HG02759 (cell line): ENCODE measurements around the gene SV2A.

Experiments used
- ATAC-seq: cut with Tn5 transposase; IDR thresholded peaks from one replicate; pipeline ENCODE4 v1.9.1; 2021; ENCODE audit warnings: mild to moderate bottlenecking, moderate library complexity; ENCODE audit not compliant: unreplicated experiment

Gene SV2A

DNA sequence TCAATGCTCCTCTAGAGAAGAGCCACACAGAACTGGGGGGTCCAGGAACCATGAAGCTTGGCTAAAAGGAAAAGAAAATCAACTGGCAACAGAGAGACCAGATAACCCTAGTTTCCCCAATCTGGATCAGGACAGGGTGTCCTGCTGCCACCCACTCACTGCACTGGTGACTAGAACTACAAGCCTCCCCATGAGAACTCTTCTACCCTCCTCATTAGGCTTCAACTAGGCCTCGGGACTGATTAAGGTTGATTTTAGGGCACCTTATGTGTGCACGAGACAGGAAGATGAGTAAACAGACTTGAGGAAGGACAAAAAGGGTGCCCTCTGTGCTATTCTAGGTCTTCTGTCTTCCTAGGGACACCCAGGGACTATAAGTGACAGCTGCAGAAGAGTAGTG, 12.2 kb upstream of the SV2A start:
- no peak for ATAC-seq

DNA sequence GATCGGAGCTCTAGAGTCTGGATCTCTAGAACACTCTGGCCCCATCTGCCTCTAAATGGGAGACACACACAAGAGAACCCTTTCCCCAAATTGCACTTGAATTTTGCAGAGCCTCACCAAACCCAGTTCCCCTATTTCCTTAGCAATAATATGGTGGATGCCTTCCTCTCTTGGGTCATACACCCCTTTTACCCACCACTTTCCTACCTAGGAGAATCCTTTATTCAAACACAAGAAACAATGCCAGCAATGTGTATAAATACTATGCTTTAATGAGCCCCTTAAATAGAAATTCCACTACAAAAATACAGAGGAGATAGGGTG, 10.7 kb upstream of the SV2A start:
- ATAC-seq: no peak

DNA sequence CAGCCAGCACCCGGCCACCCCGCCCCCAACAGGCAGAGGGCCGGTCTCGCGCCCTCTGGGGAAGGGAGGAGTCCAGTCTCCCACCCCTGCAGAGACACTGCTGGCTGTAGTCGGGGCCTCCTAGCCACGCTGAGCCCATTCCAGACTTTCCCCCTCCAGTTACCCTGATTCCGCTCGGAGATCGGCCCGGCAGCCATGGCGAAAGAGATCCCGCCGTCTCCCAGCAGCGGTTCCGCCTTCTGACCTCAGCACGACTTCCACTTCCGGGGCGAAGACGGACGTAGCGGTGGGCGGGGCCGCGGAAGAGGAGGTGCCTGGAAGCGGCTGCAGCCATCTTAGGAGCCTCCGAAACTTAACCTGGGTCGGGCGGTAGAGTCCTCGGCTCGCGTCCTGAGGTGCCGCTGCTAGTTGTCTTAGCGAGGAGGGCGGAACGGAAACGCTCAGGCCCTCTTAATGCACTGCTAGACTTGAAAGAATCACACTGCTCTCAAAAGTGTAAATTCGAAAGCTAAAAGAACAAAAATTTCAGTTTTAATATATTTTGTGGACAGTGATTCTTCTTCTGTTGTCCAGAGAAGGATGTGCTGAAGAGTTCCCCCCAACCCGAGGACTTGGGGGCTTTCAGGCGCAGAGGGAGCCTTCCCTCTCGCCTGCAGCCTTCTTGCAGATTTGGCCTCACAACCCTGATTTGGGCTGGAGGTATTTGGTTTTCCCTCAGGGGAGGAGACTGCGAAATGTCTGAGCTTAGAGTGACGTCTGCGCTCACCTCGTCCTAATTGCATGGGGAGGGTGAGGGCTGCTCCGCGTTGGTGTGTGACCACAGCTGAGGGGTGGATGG, 10.1 kb upstream of the SV2A start, which contains the start of gene SF3B4:
Gene SF3B4 (minus strand): TSS at position 241 of the 838 bp plus-strand sequence. CDS start 44 bp downstream, at position 197.
- peak; percentile 97 for ATAC-seq

GRCh38 chr1:149927056-149927562, 9.5 kb upstream of the SV2A start:
- no peak for ATAC-seq

- no peak for ATAC-seq
Observed at GRCh38 chr1:149926296-149926695, 8.7 kb upstream of the SV2A start.

- no peak for ATAC-seq
Observed at GRCh38 chr1:149925751-149926150, 8.1 kb upstream of the SV2A start.

- ATAC-seq: no peak
Observed at GRCh38 chr1:149925345-149925744, 7.7 kb upstream of the SV2A start.

DNA sequence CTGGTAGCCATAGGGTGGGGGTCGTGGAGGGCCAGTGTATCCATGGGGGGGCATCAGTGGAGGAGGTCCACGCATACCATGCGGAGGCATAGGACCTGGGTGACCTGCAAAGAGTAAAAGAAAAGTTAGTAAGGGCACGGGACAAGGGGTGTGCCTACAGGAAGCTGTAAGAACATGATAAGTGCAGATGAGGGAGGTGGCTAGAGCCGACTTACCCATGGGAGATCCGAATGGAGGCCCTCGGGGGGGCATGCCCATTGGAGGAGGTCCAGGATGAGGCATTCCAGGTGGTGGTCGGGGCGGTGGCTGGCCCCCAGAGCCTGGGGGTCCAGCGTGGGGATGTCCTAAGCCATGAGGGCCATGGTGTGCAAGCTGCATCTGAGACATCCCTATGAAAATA, 6.0 kb upstream of the SV2A start:
- no peak for ATAC-seq

DNA sequence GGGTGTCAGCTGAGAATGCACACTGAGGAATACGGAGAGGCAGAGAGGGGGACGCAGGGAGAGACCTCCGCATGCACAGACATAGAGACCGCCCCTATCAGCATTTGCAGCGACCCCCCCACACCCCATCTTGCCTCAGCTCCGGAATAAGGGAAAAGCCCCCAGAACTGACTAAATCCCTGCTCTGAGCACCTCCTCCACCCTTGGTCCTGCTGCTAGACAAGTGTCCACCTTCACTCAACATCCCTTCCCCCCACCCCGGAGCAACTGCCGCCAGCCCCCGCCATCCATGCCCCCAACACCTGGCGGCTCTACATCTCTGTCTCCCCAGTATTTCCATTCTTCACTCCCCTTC, 769 bp downstream of the SV2A start:
- ATAC-seq: no peak

DNA sequence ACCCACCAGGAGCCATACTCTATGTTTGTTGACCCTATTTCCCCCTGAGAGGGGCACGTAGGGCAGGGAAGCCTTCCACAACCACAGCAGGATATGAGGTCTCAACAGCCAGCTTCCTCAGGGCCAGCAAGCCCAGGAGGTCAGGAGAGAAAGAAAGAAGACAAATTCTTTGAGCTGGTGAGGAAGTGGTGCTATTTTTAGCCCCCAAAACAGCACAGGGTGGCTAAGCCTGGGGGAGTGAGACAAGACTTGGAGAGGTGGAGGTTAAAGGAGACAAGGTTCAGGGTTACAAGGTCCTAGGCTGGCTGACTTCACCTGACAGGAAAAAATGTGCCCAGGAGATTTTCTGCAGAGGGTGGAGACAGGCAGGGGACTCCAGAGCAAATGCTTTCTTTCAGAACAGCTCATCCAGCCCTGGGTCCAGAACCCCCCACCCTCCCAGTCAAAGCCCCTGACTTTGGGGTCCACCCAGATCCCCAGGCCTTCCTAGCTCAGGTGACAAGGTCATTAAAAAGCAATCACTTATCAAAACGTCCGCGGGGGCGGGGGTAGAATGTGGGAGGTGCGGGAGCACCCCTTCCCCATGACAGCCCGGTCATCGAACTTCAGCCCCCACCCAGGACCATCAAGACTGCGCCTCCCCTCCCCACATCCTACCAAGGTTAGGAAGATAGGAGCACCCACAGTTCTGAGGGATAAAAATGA, 1.3 kb downstream of the SV2A start:
- ATAC-seq: no peak

DNA sequence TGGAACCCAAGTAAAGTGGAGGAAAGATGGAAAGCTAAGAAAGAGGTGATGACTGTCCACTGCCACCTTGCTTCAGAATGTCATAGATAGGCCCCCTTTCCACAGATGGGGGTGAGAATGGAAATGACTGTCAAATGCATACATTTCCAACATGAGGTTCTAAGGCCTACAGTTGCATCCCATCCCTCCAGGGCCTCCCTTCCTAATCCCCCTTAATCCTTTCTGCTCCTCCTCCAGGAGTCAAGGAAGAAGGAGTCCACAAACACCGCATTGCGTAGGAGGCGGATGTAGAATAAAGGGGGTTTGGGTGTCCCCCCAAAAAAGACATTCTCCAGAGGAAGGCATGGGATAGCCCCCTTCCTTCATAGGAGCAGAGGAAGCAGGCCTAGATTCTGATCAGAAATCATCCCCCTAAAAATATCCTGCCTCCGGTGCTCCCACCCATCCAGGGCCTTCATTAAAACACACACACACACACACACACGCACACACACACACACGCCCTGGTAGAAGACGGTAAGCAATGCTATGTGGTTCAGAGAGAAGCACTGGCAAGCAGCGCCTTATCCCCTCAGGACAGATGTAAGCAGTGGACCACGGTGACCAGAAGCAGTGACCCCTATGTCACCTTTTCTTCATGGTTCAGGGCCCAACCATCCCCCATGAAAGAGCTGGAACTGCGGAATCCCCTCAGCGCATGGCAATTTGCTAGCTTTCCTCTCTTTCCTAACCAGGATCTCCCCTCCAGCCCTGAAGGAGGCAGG, 2.0 kb downstream of the SV2A start:
- ATAC-seq: no peak

DNA sequence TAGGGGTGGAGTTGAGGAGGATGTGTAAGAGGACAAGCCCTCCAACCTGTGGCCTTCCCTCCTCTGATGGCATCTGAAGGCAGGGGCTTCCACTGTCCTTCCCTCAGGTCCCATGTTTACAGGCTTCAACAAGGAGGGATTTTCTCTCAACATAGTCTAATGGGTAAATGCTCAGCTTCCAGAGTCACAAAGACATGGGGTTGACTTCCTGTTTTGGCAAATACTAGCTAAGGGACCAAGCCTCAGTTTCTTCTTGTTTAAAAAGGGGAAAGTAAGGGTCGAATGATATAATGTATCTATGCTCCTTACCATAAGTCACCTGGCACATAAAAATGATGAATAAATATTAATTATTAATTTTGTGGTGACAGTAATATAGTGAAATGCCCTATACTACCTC, 3.1 kb downstream of the SV2A start:
- no peak for ATAC-seq

- no peak for ATAC-seq
Observed at GRCh38 chr1:149906570-149907075, 11.0 kb downstream of the SV2A start.

DNA sequence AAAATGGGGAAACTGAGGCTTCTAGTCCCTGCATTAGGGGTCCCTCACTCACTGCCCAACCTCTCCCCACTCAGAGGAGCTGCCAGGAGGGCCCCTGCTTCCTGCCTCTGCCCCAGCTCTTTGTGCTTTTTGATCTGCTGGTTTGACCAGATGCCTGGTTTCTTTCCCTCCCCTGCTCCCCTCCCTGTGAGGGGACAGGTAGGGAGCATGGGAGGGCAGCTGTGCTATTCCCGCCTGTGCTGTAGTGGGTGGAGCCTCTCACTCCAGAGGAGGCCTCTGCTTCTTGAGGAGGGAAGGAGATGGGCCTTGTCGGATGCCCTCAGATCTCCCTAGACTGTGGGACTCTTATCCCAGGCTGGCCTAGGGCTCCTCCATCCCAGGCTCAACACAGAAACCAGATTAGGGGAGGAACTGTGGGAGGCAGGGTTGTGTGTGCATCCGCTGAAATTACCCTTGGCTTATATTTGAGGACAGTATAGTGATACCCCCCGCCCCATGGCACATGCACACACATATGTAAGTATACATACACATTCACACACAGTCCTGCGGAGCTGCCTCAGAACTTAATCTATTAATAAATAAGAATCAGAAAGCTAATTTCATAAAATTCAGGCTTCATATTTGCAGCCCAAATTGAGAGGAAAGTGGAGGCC, 13.7 kb downstream of the SV2A start:
- ATAC-seq: no peak

DNA sequence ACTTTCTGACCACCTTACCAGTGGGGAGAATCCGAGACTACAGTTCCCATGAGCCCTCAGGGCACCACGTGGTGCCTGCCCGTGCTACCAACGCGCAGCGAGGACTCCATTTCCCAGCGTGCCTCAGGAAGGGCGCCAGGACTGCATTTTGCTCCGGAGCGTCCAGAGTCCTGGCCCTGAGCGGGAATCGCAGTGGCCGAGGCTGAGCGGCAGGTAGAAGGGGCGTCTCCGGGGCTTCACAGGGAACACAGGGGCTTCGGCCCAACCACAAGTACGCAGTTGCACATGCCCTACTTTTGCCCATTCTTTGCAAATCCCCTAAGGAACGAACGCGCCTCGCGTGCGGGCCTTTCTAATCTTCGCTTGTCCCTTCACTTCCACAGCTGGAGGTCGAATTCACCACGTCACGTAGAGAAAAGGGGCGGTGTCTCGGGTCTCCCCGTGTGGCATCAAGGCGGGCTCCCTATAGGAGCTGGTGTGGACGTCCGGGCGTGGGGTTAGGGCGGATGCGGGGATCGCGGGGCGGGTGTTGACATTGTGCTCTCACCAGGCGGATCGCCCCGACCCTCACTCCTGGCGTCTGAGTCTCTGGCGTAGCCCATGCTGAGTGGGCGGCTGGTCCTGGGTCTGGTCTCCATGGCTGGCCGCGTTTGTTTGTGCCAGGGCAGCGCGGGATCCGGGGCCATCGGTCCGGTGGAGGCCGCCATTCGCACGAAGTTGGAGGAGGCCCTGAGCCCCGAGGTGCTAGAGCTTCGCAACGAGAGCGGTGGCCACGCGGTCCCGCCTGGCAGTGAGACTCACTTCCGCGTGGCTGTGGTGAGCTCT, 18.0 kb downstream of the SV2A start, which contains the start of gene BOLA1:
Gene BOLA1 (plus strand): TSS at position 109 of the 825 bp plus-strand sequence. CDS start 492 bp downstream, at position 601.
- ATAC-seq: peak; percentile 97

DNA sequence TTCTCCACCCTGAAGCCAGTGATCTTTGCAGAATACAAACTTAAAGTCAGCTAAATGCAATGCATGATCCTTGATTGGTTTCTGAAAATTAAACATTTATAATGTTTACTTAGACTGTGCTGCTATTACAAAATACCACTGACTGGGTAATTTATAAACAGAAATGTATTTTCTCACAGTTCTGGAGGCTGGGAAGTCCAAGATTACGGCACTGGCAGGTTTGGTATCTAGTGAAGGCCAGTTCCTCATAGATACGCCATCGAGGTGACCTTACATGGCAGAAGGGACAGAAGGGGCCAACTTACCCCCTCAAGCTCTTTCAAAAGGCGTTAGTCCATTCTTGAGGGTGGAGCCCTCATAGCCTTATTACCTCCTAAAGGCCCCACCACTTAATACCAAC, 21.1 kb downstream of the SV2A start:
- ATAC-seq: no peak

GRCh38 chr1:149888999-149889289, 28.7 kb downstream of the SV2A start:
- no peak for ATAC-seq

DNA sequence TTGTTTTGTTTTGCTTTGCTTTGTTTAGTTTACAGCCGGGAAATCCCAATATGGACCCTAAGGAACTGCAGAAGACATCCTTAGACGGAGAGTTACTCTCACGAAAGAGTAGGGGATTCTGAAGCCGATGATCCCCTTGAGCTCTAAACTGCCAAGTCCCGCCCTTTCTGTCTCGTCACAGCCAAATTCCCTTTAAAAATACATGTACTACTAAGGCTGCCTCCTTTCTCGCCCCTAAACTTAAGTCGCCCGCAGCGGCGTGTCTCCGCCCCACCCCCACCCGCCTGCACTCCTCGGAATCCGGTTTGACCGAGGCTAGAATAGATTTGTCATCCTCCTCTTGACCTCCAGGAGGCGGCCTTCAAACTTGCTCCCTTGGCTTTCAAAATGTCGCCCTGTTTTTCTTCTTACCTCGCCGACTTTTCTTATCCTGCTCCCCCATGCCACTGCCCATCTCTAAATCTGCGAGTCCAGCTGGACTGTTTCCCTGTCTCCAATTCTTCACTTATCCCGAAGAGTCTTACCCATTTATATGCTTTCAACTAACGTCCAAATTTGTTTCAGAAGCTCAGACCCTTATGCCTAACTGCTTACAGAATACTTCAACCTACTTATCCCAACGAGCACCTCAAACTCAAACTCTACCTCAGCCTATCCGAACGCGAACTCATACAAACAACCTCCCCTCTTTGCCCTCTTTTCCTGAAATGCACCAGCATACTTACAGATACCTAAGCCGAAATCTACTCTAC, 29.2 kb downstream of the SV2A start:
- ATAC-seq: peak; percentile 26
